Astrocyte (in vitro differentiated cells and primary cell): ENCODE measurements around the gene RIC1. TPM values are rescaled to one million over a fixed set of nuclear protein-coding genes. Genes with fewer than 3 reads are reported as not detected.
A peak's percentile ranks its signal among the peaks of the same experiment; 100 is the strongest.

Experiments
- DNase-seq: peaks from one replicate; pipeline ENCODE4 v3.0.0-alpha.2; 2010; ENCODE audit warnings: low read depth
- FAIRE-seq: peaks from 2 replicates; lab custom pipeline; 2011; peaks lifted over from hg19 to GRCh38; lab: Jason Lieb, UNC
- H2AFZ ChIP-seq: 2 replicates; pipeline ENCODE4 v1.6.0; 2012; ENCODE audit warnings: low read depth, low read length, inconsistent platforms
- H3K27ac ChIP-seq: 2 replicates; pipeline ENCODE4 v1.5.1; 2011; ENCODE audit warnings: low read depth, low read length, inconsistent platforms
- H3K27me3 ChIP-seq: 2 replicates; pipeline ENCODE4 v1.6.0; 2011; ENCODE audit warnings: low read length, inconsistent platforms; ENCODE audit not compliant: insufficient read depth
- H3K36me3 ChIP-seq: 2 replicates; pipeline ENCODE4 v1.5.1; 2011; ENCODE audit warnings: low read length, inconsistent platforms; ENCODE audit not compliant: insufficient read depth
- H3K4me1 ChIP-seq: 2 replicates; pipeline ENCODE4 v1.5.1; 2011; ENCODE audit warnings: low read length, inconsistent platforms; ENCODE audit not compliant: insufficient read depth
- H3K4me2 ChIP-seq: 2 replicates; pipeline ENCODE4 v1.6.0; 2012; ENCODE audit warnings: low read length, inconsistent platforms
- H3K4me3 ChIP-seq: 2 replicates; pipeline ENCODE4 v1.5.1; 2011; ENCODE audit warnings: low read depth, mild to moderate bottlenecking, low read length, inconsistent platforms; ENCODE audit not compliant: insufficient read depth
- H3K79me2 ChIP-seq: 2 replicates; pipeline ENCODE4 v1.6.0; 2012; ENCODE audit warnings: mild to moderate bottlenecking, low read length, inconsistent platforms; ENCODE audit not compliant: insufficient read depth
- H3K9ac ChIP-seq: 2 replicates; pipeline ENCODE4 v1.6.0; 2012; ENCODE audit warnings: mild to moderate bottlenecking, low read length, inconsistent platforms
- H3K9me3 ChIP-seq: 2 replicates; pipeline ENCODE4 v1.5.1; 2012; ENCODE audit warnings: low read depth, mild to moderate bottlenecking, low read length, inconsistent platforms; ENCODE audit not compliant: insufficient read depth
- H4K20me1 ChIP-seq: 2 replicates; pipeline ENCODE4 v1.6.0; 2012; ENCODE audit warnings: low read length, inconsistent platforms; ENCODE audit not compliant: insufficient read depth
- H3K27ac Mint-ChIP-seq: one replicate; pipeline ENCODE4 v1.8.0; 2021; ENCODE audit warnings: mild to moderate bottlenecking, mixed read lengths; ENCODE audit not compliant: unreplicated experiment
- H3K27me3 Mint-ChIP-seq: one replicate; pipeline ENCODE4 v1.8.0; 2021; ENCODE audit warnings: low read depth, mixed read lengths; ENCODE audit not compliant: unreplicated experiment
- H3K36me3 Mint-ChIP-seq: one replicate; pipeline ENCODE4 v1.8.0; 2021; ENCODE audit warnings: low read depth, mixed read lengths; ENCODE audit not compliant: unreplicated experiment
- H3K4me1 Mint-ChIP-seq: one replicate; pipeline ENCODE4 v1.8.0; 2021; ENCODE audit warnings: low read depth, mixed read lengths; ENCODE audit not compliant: unreplicated experiment
- H3K4me3 Mint-ChIP-seq: one replicate; pipeline ENCODE4 v1.8.0; 2021; ENCODE audit warnings: mild to moderate bottlenecking, moderate library complexity, mixed read lengths; ENCODE audit not compliant: unreplicated experiment
- H3K9me3 Mint-ChIP-seq: one replicate; pipeline ENCODE4 v1.8.0; 2021; ENCODE audit warnings: mild to moderate bottlenecking, mixed read lengths; ENCODE audit not compliant: unreplicated experiment
- EZH2 ChIP-seq: IDR thresholded peaks from 2 replicates; pipeline ENCODE4 v1.6.1; 2012; ENCODE audit warnings: mild to moderate bottlenecking, low read length, inconsistent platforms; ENCODE audit not compliant: insufficient read depth
- total RNA-seq: library from RNA; stranded (reverse); gene quantifications from 2 replicates; pipeline ENCODE4 v1.2.1, GENCODE V29; 2021
- TF ChIP-seq, protein P1 (sequence below): IDR thresholded peaks from 2 replicates; pipeline ENCODE4 v1.5.1; 2011; ENCODE audit warnings: low read depth, mild to moderate bottlenecking, inconsistent platforms, low read length, moderate library complexity; ENCODE audit not compliant: insufficient read depth

RIC1 gene
- total RNA-seq, 1 donor from 2014 or later, result 53.8 TPM

DNA sequence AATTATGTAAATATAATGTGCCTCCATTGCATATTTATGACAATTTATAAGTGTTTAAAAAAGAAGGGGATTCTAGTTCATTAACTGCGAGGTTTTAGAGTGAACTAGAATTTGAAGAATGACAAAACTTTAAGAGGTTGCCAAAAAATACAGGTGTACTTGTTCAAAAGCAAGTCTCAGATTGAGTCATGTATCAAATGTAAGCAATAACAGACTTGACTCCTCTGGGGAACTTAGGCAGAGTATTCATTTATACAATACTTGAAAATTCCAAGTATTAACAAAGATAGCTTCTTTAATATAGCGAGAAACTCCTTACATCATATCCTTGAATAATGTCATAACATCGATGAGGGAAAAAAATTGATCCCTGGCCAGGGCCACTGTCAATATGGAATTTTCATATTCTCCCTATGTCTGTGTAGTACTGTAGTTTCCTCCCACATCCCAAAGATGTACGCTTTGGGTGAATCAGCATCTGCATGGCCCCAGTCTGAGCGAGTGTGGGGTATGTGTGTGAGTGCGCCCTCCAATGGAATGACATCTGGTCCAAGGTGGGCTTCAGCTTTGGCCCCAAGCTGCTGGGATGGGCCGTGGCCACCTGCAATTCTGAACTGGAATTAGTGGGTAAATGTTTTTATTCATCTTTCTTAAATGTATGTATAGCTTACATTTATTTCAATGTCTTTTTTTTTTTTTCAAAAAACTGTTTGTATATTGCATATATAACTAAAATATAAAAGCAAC lies 70.1 kb downstream of the RIC1 start:
- Histone ChIP-seq H3K9ac (no peak overlapping the region), H3K79me2 (peaks cover 59% of the 10 kb centered on the region), H4K20me1 (peaks cover 29% of the 10 kb centered on the region), H3K4me3 (no peak overlapping the region), H3K4me2 (peak overlapping the region; percentile 11), H3K36me3 (no peaks in the 10 kb centered on the region), H3K27ac (no peak overlapping the region), H3K4me1 (peaks cover 12% of the 10 kb centered on the region), H3K9me3 (no peaks in the 10 kb centered on the region), H3K27me3 (no peaks in the 10 kb centered on the region), H2AFZ (no peak overlapping the region)
- Mint-ChIP-seq H3K4me3 (no peak overlapping the region), H3K27me3 (no peaks in the 10 kb centered on the region), H3K36me3 (peaks cover 4% of the 10 kb centered on the region), H3K27ac (no peak overlapping the region), H3K4me1 (peaks cover 16% of the 10 kb centered on the region), H3K9me3 (no peaks in the 10 kb centered on the region)
- DNase-seq (peak; percentile 75), FAIRE-seq (peak; percentile 5)
- no peak for TF ChIP-seq EZH2
- TF ChIP-seq, protein P1, sequence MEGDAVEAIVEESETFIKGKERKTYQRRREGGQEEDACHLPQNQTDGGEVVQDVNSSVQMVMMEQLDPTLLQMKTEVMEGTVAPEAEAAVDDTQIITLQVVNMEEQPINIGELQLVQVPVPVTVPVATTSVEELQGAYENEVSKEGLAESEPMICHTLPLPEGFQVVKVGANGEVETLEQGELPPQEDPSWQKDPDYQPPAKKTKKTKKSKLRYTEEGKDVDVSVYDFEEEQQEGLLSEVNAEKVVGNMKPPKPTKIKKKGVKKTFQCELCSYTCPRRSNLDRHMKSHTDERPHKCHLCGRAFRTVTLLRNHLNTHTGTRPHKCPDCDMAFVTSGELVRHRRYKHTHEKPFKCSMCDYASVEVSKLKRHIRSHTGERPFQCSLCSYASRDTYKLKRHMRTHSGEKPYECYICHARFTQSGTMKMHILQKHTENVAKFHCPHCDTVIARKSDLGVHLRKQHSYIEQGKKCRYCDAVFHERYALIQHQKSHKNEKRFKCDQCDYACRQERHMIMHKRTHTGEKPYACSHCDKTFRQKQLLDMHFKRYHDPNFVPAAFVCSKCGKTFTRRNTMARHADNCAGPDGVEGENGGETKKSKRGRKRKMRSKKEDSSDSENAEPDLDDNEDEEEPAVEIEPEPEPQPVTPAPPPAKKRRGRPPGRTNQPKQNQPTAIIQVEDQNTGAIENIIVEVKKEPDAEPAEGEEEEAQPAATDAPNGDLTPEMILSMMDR, result no peak

DNA sequence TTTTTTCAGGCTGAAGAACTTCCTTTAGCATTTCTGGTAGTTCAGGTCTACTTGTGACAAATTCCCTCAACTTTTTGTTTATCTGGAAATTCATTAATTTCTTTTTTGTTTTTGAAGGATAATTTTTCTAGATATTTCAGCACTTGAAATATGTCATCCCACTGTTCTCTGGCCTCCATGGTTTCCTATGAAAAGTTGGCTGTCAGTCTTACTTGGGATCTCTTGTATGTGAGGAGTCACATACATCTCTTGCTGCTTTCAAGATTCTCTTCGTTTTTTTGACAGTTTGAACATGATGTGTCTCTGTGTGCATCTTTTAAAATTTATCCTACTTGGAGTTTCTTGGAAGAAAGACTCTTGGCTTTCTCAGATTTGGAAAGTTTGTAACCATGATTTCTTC lies 79.5 kb downstream of the RIC1 start:
- H3K4me3 ChIP-seq, result no peak overlapping the region
- TF ChIP-seq EZH2, result no peak
- TF ChIP-seq, protein P1, result no peak
- no peak for DNase-seq
- FAIRE-seq, result no peak
- H4K20me1 ChIP-seq, result peaks cover 9% of the 10 kb centered on the region
- Mint-ChIP-seq H3K27ac (no peak overlapping the region), H3K27me3 (no peaks in the 10 kb centered on the region), H3K4me1 (peaks cover 4% of the 10 kb centered on the region), H3K4me3 (no peak overlapping the region), H3K9me3 (peaks cover 3% of the 10 kb centered on the region), H3K36me3 (peaks cover 18% of the 10 kb centered on the region)
- no peaks in the 10 kb centered on the region for H3K9me3 ChIP-seq
- no peak overlapping the region for H3K27ac ChIP-seq
- H3K36me3 ChIP-seq, result no peaks in the 10 kb centered on the region
- H3K4me1 ChIP-seq, result no peaks in the 10 kb centered on the region
- H3K79me2 ChIP-seq, result peaks cover 64% of the 10 kb centered on the region
- H3K27me3 ChIP-seq, result no peaks in the 10 kb centered on the region
- H2AFZ ChIP-seq, result no peak overlapping the region
- no peak overlapping the region for H3K4me2 ChIP-seq
- H3K9ac ChIP-seq, result no peak overlapping the region

DNA sequence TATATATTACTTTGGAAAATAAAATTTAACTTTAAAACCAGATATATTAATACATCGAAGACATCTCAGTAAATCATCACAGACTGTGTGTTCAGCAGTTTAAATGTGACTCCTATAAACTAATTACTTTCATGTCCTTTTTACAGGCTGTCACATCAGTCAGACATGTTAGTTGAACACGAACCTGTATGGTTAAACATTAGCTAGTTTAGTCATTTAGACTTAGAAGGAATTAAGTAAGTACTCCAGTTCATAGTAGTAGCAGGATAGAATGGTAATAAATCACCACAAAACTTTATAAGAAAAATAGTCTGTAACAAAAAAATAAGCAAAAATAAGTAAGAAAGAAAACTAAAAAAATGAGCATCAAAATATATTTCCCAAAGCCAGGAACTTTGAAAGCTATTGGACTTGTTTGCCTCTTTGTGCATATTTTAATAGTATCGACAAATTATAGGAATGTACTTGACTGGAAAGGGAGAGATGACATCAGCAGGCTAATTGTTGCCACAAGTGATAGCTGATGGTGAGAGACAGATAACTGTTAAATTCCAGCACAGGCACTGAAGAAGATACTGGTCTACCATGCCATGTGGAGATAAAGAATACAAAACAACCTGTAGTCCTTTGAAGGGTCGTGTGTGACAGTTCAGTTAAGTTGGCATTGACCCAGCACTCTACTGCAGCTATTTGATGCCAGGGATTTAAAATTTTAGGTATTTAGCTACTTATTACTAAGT lies 83.9 kb downstream of the RIC1 start:
- H2AFZ ChIP-seq, result no peak overlapping the region
- peaks cover 2% of the 10 kb centered on the region for H4K20me1 ChIP-seq
- no peaks in the 10 kb centered on the region for H3K36me3 ChIP-seq
- H3K36me3 Mint-ChIP-seq, result peaks cover 28% of the 10 kb centered on the region
- no peaks in the 10 kb centered on the region for H3K4me1 ChIP-seq
- no peak overlapping the region for H3K9ac ChIP-seq
- H3K4me2 ChIP-seq, result no peak overlapping the region
- H3K9me3 Mint-ChIP-seq, result peaks cover 3% of the 10 kb centered on the region
- H3K27ac Mint-ChIP-seq, result no peak overlapping the region
- no peak overlapping the region for H3K4me3 Mint-ChIP-seq
- peaks cover 23% of the 10 kb centered on the region for H3K79me2 ChIP-seq
- DNase-seq, result no peak
- no peaks in the 10 kb centered on the region for H3K27me3 Mint-ChIP-seq
- no peaks in the 10 kb centered on the region for H3K27me3 ChIP-seq
- no peak for FAIRE-seq
- H3K4me1 Mint-ChIP-seq, result peaks cover 6% of the 10 kb centered on the region
- no peaks in the 10 kb centered on the region for H3K9me3 ChIP-seq
- no peak overlapping the region for H3K4me3 ChIP-seq
- H3K27ac ChIP-seq, result no peak overlapping the region
- TF ChIP-seq, protein P1, result no peak
- TF ChIP-seq EZH2, result no peak
